BJ (cell line): ENCODE results near the gene TLCD3A. TPM values are rescaled to one million over a fixed set of nuclear protein-coding genes. Genes with fewer than 3 reads are reported as not detected.
A peak's percentile ranks its signal among the peaks of the same experiment; 100 is the strongest.

Experiments
- CTCF ChIA-PET: fragments of 350-600 bp; formaldehyde crosslinking; extraction: SDS; loops from one replicate; lab custom pipeline; 2021; ENCODE audit warnings: antibody characterized with exemption, inconsistent platforms; lab: Yijun Ruan, JAX
- POLR2A ChIA-PET: fragments of 300-600 bp; sonication (Branson Sonifier 250); formaldehyde crosslinking; extraction: SDS; loops from one replicate; lab custom pipeline; 2021; ENCODE audit warnings: antibody characterized with exemption; lab: Charles Lee
- DNase-seq: peaks from one replicate; pipeline ENCODE4 v3.0.0-alpha.2; 2011; ENCODE audit warnings: low read depth
- H3K27me3 ChIP-seq: 2 replicates; pipeline ENCODE4 v1.6.0; 2011; ENCODE audit warnings: low read length; ENCODE audit not compliant: control insufficient read depth, insufficient read depth
- H3K36me3 ChIP-seq: 2 replicates; pipeline ENCODE4 v1.5.1; 2011; ENCODE audit warnings: low read length; ENCODE audit not compliant: control insufficient read depth, insufficient read depth
- H3K4me3 ChIP-seq: 2 replicates; pipeline ENCODE4 v1.5.1; 2011; ENCODE audit warnings: low read depth, mild to moderate bottlenecking, control low read depth, low read length
- polyA plus RNA-seq: library from polyadenylated mRNA; depleted of rRNA; stranded (reverse); fragments of >200 nt; gene quantifications from 2 replicates; pipeline ENCODE4 v1.2.3, GENCODE V29; 2011
- TF ChIP-seq, protein P1 (sequence below): IDR thresholded peaks from 2 replicates; pipeline ENCODE4 v1.5.1; 2011; ENCODE audit warnings: low read depth, mild to moderate bottlenecking, control low read depth, inconsistent platforms, low read length, moderate library complexity; ENCODE audit not compliant: insufficient read depth

The TLCD3A gene
- polyA plus RNA-seq, 1 experiment: 45.8 TPM

- CTCF ChIA-PET: interaction anchor here (0.8 to 17.0 kb wide), 13 partner anchors 13 to 553 kb away, joined by 3 to 230 read pairs (median 5); partner anchors contain the start of gene TIMM22
- H3K4me3 ChIP-seq: no peak overlapping the region
- DNase-seq: no peak
- peaks cover 6% of the 10 kb centered on the region for H3K36me3 ChIP-seq
- TF ChIP-seq, protein P1, sequence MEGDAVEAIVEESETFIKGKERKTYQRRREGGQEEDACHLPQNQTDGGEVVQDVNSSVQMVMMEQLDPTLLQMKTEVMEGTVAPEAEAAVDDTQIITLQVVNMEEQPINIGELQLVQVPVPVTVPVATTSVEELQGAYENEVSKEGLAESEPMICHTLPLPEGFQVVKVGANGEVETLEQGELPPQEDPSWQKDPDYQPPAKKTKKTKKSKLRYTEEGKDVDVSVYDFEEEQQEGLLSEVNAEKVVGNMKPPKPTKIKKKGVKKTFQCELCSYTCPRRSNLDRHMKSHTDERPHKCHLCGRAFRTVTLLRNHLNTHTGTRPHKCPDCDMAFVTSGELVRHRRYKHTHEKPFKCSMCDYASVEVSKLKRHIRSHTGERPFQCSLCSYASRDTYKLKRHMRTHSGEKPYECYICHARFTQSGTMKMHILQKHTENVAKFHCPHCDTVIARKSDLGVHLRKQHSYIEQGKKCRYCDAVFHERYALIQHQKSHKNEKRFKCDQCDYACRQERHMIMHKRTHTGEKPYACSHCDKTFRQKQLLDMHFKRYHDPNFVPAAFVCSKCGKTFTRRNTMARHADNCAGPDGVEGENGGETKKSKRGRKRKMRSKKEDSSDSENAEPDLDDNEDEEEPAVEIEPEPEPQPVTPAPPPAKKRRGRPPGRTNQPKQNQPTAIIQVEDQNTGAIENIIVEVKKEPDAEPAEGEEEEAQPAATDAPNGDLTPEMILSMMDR: no peak
- no peaks in the 10 kb centered on the region for H3K27me3 ChIP-seq
- POLR2A ChIA-PET: no interaction called here
Measured at GRCh38 chr17:699345-699744, 33.1 kb upstream of the TLCD3A start.

DNA sequence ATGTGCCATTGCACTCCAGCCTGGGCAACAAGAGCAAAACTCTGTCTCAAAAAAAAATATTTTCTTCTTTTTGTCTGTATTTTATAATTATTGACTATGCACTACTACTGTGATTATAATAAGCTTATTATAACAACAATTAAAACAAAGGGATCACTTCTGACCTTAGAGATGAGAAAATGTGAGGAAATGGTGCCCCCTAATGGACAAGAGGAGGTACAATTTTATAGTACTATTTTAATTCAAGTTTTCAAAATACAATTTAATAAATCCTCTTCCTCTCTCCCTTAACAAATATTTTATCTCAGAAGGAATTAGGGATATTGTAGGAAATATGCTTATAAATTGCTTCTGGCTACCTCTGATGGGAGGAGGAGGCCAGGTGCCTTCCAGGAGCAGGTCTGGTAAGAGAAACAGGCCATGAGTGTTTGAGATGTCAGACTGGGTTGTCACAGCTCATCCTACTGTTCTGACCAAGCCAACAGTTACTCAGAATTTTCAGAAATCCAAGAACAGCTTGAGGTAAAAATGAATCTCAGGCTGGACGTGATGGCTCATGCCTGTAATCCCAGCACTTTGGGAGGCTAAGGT lies 31.8 kb upstream of the TLCD3A start:
- ChIA-PET CTCF (interaction anchor here (0.6 to 17.0 kb wide), 31 partner anchors 8 to 555 kb away, joined by 3 to 230 read pairs (median 4); partner anchors contain the start of gene GEMIN4), POLR2A (interaction anchor here (0.7 kb wide), 1 partner anchor 290 kb away, joined by 3 read pairs; a partner anchor contains a TSS)
- Histone ChIP-seq H3K36me3 (peaks cover 4% of the 10 kb centered on the region; the same call in 1 of the 2 replicates), H3K4me3 (no peak overlapping the region), H3K27me3 (no peaks in the 10 kb centered on the region)
- no peak for DNase-seq
- TF ChIP-seq, protein P1: peak; percentile 43

GRCh38 chr17:703081-703875 lies 29.1 kb upstream of the TLCD3A start:
- POLR2A ChIA-PET: no interaction called here
- Histone ChIP-seq H3K27me3 (no peaks in the 10 kb centered on the region), H3K36me3 (peaks cover 3% of the 10 kb centered on the region; the same call in 1 of the 2 replicates), H3K4me3 (no peak overlapping the region)
- CTCF ChIA-PET: interaction anchor here (0.6 to 17.0 kb wide), 10 partner anchors 28 to 558 kb away, joined by 3 to 230 read pairs (median 3); partner anchors contain the start of genes NXN and TIMM22
- DNase-seq: no peak
- TF ChIP-seq, protein P1: no peak

DNA sequence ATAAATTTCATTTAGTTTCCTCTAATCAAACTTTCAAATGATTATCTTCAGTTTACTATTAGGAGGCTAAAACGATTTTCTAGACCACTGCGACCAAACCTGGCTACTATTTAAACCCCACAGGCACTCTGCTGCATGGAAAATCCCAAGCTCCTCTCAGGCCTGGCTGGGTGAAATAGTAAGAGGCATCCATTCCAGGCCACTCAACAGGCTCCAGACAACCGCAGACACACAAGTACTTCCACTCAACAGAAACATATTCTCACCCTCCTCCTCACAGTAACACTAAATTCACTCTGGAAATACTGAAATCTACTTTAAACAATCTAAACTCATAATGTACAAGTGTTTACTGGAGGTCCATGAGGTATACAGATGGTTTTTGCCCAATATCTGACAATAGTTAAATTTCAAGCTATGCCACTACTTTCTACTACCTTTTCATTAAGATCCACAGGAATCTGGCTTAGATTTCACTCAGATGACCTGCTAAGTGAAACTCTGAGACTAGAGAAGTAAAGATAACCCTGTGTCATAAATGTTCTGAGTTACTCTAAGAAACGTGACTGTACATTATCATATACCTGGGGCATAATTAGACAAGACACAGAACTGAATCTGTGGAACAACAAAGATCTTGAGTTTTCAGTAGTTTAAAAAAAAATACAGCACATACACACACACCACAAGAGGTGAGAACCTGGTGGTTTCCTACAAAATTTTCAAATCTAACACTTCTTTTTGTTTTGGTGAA lies 28.1 kb upstream of the TLCD3A start:
- H3K27me3 ChIP-seq: no peaks in the 10 kb centered on the region
- DNase-seq: no peak
- POLR2A ChIA-PET: interaction anchor here (0.7 kb wide), 1 partner anchor 146 kb away, joined by 3 read pairs; no protein-coding TSS in a partner anchor
- peaks cover 6% of the 10 kb centered on the region for H3K36me3 ChIP-seq
- TF ChIP-seq, protein P1: no peak
- no peak overlapping the region for H3K4me3 ChIP-seq
- CTCF ChIA-PET: interaction anchor here (0.8 to 17.0 kb wide), 9 partner anchors 8 to 293 kb away, joined by 3 to 230 read pairs (median 4); partner anchors contain the start of genes NXN and TIMM22
